ENCODE results near the gene RFX3.

RFX3 gene

GRCh38 chr9:3433066-3433465 lies 92.7 kb downstream of the RFX3 start:
- DNase-seq (ENCODE audit: low read depth) = no peak

DNA sequence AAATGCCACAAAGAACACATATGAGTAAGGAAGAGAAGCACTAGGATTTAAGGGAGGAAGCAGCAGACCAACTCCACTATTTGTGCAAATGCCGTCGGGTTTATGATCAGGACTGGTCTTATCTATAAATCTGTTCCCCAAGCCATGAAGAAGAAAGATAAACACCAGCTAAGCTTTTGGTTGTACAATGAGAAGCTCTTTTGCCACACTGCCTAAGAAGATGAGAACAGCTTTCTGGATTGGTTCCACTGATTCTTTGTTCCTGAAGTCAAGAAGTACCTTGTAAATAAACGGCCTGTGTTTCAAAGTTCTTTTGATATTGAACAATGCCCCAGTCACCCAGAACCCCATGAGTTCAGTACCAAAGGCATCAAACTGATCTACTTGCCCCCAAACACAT lies 93.9 kb downstream of the RFX3 start:
- no peak for DNase-seq (ENCODE audit: low read depth)

DNA sequence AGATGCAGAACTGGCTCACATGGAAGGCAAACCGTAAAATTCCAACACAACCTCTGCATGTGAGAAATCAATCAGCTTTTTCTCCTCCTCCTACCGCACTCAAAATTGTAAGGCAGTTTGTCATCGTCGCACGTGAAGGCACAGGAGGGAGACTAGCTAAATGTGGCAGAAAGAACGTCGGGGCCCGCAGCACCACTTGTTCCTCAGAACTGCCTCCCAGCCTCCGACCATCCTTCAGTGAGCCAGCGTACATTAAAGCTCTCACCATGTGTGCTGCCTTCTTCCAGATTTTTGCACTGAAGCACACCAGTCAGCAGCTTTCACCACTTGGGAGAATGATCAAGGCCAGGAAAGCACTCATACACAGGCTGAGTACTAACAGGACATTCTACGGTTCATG lies 105.9 kb downstream of the RFX3 start:
- no peak for DNase-seq (ENCODE audit: low read depth)

DNA sequence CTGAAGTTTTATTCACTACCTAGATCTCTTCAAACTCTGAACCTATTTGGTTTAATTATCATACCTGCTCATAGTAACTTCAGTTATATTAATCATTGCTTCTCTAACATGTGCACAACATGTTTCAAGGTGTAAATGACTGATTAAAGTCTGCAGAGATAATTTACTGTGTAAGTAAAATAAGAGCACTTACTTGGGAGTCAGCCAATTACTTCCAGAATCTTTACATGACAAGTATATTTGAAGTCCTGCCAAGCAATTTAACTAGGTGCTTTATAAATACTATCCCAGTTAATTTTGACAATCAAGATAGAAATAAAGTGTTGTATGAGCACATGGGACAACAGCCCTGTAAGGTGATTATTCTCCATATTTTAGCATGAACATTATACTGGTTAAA lies 109.9 kb downstream of the RFX3 start:
- no peak for DNase-seq (ENCODE audit: low read depth)

GRCh38 chr9:3413984-3414383 lies 111.8 kb downstream of the RFX3 start:
- no peak for DNase-seq (ENCODE audit: low read depth)

DNA sequence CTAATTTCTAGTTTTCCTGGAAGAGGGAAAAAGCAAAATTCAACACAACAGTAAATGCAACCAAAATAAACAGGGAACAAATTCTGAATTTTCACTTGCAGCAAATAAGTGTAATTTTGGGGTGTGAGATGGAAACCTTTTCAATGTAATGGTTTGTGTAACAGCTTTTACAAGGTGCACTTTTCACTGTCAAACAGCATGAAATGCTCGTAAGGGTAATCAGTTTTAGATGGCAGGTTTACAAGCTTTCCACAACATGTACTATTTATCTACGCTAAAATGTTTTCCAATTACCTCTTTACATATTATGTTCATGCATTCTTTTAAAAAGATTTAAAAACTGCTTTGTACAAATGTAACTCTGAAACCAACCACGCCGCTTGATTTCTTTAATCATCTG lies 115.3 kb downstream of the RFX3 start:
- no peak for DNase-seq (ENCODE audit: low read depth)

GRCh38 chr9:3409453-3409852 lies 116.3 kb downstream of the RFX3 start:
- no peak for DNase-seq (ENCODE audit: low read depth)

GRCh38 chr9:3403315-3403714 lies 122.5 kb downstream of the RFX3 start:
- no peak for DNase-seq (ENCODE audit: low read depth)

DNA sequence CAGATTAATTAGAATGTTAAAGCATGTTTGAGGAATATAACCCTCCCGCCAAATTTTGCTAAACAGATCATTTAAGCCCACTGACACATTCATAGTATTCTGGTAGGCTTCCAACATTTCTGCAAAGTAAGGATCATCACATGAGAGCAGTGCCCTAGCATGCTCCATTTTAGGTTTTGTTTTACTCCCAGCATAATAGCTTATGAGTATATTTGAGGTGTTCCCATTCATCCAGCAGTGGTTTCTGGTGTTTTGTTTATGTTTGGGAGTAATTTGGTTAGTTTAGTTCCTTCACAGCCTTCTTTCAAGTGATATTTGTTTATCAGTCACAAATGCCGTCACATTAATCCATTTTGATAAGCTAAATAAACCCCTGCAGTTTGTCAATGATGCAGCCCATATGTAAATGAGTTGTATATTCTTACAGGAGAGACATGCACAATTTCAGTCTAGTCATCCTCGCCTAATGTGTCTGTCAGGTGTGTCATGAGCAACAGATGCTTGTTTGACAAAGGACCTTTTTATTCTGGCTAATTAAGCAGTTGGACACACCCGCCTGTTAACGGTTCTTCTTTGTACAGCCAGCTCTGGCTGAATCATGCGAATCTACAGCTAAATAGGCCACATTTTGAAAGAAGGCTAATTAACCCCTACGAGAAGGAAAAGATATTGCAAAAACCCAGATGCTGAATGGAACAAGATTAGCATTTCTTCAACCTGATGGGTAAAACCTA lies 124.4 kb downstream of the RFX3 start:
- no peak for DNase-seq (ENCODE audit: low read depth)

DNA sequence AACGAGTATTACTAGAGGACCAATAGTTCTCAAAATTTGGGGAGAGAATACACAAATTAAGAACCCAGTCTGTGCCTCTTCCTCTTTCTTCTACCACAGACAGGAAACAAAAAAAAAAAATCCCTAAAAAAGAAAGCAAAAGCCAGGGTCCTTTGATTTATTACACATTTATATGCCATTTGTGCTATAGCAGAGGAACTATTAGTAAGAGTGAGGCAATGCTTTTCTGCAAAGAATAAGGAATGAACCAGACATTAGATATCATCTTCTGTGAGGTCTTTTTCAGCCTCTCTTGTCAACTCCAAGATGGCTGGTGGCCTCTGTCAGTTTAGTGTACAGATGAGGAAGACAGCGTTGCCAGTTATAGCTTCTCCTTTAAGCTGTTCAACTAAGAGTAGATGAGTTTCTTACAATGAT lies 127.6 kb downstream of the RFX3 start:
- DNase-seq (ENCODE audit: low read depth) = peak; percentile 3

DNA sequence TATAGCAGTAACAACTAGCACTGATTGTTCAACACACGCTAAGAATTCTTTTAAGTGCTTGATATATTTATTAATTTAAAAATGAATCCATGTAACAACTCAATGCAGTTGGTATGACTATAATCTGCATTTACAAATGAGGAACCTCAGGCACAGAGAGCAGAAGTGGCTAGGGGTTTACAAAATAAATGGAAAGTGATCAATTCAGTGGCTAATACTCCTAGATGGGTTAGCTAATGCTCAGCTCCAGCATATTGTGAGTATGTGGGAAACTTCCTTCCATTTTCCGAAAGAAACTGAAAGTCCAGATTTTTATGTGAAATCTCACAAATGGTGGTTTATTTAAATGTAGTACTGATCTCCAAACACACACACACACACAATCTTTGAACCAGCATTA lies 128.0 kb downstream of the RFX3 start:
- DNase-seq (ENCODE audit: low read depth) = no peak

- DNase-seq (ENCODE audit: low read depth) = no peak
These were observed 134.4 kb downstream of the RFX3 start for GRCh38 chr9:3391414-3391813.

DNA sequence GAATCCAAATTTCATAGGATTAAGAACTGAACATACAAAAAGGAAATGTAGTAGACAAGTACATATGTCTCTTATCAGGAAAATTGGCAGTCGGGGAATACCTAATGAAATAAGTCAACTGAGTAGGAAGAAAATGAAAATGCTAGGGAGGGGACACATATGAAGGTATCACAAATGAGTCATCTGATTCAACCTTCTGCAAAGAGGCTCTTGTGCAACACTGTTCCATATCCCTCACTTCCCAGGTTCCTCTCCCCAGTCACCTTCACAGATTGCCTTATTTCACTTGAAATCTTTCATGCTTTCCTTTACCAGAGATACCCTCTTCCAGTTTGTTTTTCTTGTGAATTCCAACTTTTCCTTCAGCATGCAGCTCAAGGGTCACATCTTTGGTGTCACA lies 139.0 kb downstream of the RFX3 start:
- DNase-seq (ENCODE audit: low read depth) = no peak

DNA sequence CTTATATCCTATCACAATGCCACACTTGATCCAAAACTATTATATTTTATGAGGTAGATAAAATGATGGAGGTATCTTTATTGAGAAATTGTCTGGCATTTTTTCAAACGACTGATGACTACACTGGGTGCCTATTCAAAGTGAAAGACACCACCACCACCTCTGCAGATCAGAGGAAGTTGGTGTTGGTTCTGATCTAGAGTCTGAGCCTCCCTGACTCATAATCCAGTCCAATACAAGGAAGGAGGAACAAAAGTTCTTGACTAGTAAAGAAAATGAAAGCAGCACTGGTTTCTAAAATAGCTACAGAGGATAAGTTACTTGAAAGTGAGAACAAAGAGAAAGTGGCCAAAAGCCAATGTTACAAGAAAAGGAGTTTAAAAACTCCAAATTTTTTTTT lies 139.9 kb downstream of the RFX3 start:
- DNase-seq (ENCODE audit: low read depth) = no peak

DNA sequence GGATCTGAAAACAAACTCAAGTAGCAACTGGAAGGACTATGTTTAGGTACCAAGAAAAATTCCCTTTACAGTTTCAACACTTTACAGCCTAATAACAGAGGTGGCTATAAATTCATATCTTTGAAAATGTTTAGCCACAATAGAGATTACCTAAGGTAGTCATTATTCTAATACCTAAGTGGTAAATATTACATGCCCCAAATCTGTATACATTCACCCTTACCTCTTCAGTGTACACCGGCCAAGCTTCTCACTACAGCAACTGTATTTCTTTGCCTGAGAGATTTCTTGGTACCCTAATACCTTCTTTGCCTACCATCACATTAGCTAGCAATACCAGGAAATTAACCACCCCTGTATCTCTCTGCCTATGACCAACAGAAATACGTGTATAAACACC lies 154.0 kb downstream of the RFX3 start:
- no peak for DNase-seq (ENCODE audit: low read depth)

DNA sequence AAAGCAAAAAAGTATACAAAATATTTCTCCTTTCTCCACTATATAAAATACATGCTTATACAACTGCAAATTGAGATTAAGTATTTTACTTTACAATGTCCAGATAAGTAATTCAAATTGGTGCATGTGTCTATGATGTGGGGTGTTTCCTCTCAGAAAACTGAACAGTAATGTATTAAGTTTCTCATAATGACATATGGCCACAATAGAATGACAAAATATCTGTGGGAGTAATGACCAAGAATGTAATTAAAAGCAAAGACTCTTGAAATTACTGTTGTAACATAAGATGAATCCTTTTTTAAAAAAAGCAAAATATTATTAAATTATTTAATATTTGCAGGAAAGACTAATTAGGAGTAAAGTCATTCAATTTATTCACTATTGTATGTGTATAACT lies 155.1 kb downstream of the RFX3 start:
- no peak for DNase-seq (ENCODE audit: low read depth)

DNA sequence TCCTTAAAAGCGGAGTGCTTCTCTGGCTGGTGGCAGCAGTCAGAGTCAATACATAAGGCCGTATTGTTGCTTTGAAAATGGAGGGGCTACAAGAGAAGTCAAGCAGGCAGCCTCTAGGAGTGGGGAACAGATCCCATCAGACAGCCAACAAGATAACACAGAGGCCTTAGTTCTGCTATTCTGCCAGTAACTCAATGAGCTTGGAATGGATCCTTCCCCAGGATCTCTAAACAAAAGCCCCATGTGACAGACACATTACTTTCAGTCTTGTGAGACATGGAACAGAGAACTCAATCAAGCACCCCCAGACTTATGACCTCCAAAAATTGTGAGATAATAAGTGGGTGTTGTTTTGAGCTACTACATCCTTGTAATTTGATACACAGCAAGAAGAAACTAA lies 158.6 kb downstream of the RFX3 start:
- no peak for DNase-seq (ENCODE audit: low read depth)

- no peak for DNase-seq (ENCODE audit: low read depth)
These were observed 164.0 kb downstream of the RFX3 start for GRCh38 chr9:3361689-3362392.

DNA sequence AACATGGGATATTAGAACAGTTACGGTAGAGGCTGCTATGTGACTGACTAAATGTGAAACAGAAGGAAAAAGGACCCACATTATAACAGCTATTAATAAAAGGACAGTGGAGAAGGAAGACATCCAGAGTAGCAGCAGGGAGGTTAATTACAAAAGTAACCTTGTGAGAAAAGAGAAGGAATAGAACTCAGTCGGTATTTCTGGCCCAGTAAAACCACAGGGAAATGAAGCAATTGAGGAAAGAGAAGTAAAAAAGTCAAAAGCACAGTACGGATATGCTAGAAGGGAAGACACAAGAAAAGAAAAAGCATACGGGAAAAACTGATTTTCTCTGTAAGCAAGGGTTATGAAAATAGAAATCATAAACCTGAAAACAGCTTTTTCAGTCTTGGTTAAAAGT lies 164.7 kb downstream of the RFX3 start:
- DNase-seq (ENCODE audit: low read depth) = no peak

DNA sequence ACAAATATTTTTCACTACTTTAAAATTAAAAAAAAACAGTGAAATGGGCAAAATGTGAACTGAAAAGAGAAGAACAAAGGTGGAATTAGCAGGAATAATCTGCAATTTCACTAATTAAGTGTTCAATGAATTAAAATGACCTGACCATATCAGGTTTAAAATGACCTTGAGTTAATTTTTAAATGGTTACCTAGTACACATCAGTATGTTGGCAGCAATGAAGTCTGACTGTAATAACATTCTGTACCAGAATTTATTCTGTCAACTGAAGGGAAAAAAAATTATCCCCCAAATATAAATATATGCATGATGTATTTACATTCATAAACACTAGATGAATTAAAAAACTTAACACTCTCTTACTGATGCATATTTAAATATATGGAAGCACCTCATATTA lies 165.6 kb downstream of the RFX3 start:
- DNase-seq (ENCODE audit: low read depth) = no peak

- no peak for DNase-seq (ENCODE audit: low read depth)
These were observed 166.0 kb downstream of the RFX3 start for GRCh38 chr9:3359778-3360177.

- DNase-seq (ENCODE audit: low read depth) = no peak
These were observed 166.6 kb downstream of the RFX3 start for GRCh38 chr9:3359048-3359692.

DNA sequence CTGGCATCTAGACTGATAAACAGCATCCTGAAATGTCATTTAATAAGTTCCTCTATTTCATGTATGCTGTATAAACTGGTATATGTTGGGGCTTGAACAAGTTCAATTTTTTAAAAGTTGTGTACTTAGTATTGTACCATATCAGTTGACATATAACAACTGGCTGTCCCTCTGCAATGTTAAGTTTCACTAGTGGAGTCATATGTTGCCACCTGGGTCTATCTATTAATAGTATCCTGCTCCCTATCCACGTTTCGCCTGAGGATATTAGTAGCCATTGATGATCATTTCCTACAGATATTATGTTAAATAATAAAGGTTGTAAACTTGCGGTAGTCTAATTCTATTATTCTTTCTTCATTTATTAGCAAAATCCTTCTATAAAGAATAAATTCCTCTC lies 177.6 kb downstream of the RFX3 start:
- no peak for DNase-seq (ENCODE audit: low read depth)

Data from EH (cell line).